Fibroblast of the aortic adventitia (primary cell): Measurements from ENCODE around the gene KCTD21. TPM values are rescaled to one million over a fixed set of nuclear protein-coding genes. Genes with fewer than 3 reads are reported as not detected.

ENCODE experiments used
- DNase-seq: peaks from one replicate; pipeline ENCODE4 v3.0.0-alpha.2; 2010; ENCODE audit warnings: low read depth
- H3K4me3 ChIP-seq: 2 replicates; pipeline ENCODE4 v1.5.1; 2011; ENCODE audit warnings: low read depth, mild to moderate bottlenecking, control low read depth, low read length, moderate library complexity
- total RNA-seq: library from RNA; depleted of rRNA; stranded (reverse); fragments of >200 nt; gene quantifications from 2 replicates; pipeline ENCODE4 v1.2.3, GENCODE V29; 2012; ENCODE audit warnings: low replicate concordance
- TF ChIP-seq, protein P1 (sequence below): IDR thresholded peaks from 2 replicates; pipeline ENCODE4 v1.5.1; 2011; ENCODE audit warnings: mild to moderate bottlenecking, low read length, control low read depth, inconsistent platforms; ENCODE audit not compliant: insufficient read depth

KCTD21 gene
- total RNA-seq, 1 donor: 14.5 TPM

- no peak for DNase-seq
Observed at GRCh38 chr11:78199653-78200015, 11.2 kb upstream of the KCTD21 start.

DNA sequence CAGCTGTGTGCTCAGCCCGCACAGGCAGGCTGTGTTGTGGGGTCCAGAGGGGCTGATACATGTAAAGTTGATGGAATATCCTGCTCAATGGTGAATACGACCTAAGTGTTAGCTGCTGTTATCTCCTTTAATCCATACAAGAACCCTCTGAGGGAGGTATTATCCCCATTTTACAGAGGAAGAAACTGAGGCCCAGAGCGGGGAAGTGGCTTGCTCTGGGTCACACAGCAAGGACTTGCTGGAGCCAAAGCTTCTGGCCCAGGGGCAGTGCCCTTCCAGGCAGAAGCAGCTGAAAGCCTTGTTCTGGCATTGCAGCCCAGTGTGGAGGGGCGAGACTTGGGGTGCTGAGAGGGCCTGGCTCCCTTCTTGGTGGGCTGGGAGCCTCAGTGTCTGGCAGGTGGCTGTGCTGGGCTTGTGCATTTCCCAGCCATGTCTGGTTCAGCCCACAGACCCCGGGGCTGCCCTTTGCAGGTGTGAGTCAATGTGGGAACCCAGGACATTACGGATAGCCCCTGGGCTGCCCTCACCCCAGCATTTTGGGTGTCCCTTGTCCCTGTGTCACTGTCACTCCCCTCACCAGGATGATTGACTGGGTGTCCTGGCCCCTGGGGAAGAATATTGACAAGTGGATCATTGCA, 10.7 kb upstream of the KCTD21 start:
- TF ChIP-seq, protein P1, sequence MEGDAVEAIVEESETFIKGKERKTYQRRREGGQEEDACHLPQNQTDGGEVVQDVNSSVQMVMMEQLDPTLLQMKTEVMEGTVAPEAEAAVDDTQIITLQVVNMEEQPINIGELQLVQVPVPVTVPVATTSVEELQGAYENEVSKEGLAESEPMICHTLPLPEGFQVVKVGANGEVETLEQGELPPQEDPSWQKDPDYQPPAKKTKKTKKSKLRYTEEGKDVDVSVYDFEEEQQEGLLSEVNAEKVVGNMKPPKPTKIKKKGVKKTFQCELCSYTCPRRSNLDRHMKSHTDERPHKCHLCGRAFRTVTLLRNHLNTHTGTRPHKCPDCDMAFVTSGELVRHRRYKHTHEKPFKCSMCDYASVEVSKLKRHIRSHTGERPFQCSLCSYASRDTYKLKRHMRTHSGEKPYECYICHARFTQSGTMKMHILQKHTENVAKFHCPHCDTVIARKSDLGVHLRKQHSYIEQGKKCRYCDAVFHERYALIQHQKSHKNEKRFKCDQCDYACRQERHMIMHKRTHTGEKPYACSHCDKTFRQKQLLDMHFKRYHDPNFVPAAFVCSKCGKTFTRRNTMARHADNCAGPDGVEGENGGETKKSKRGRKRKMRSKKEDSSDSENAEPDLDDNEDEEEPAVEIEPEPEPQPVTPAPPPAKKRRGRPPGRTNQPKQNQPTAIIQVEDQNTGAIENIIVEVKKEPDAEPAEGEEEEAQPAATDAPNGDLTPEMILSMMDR: no peak
- H3K4me3 ChIP-seq: no peak overlapping the region
- DNase-seq: no peak

More at GRCh38 chr11:78199653-78200015, 11.2 kb upstream of the KCTD21 start:
- TF ChIP-seq, protein P1: no peak
- H3K4me3 ChIP-seq: no peak overlapping the region

GRCh38 chr11:78197816-78198215, 9.4 kb upstream of the KCTD21 start:
- H3K4me3 ChIP-seq: no peak overlapping the region
- no peak for DNase-seq

DNA sequence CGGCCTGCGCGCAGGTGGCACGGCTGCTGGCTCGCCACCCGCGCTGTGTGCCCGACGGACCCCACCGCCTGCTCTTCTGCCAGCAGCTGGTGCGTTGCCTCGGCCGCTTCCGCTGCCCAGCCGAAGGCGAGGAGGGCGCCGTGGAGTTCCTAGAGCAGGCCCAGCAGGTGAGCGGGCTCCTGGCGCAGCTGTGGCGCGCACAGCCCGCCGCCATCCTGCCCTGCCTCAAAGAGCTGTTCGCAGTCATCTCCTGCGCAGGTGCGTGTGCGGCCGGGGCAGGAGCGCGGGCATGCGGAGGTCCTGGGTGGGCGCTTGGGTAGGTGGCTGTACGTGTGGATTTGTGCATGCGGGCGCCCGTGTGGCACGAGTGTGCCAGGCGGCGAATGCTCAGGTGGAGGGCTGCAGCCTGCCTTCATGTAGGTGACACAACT, 8.2 kb upstream of the KCTD21 start:
- no peak overlapping the region for H3K4me3 ChIP-seq
- TF ChIP-seq, protein P1: no peak
- DNase-seq: no peak

More at GRCh38 chr11:78197816-78198215, 9.4 kb upstream of the KCTD21 start:
- TF ChIP-seq, protein P1: no peak

GRCh38 chr11:78195917-78196560, 7.6 kb upstream of the KCTD21 start:
- TF ChIP-seq, protein P1: no peak
- no peak overlapping the region for H3K4me3 ChIP-seq

DNA sequence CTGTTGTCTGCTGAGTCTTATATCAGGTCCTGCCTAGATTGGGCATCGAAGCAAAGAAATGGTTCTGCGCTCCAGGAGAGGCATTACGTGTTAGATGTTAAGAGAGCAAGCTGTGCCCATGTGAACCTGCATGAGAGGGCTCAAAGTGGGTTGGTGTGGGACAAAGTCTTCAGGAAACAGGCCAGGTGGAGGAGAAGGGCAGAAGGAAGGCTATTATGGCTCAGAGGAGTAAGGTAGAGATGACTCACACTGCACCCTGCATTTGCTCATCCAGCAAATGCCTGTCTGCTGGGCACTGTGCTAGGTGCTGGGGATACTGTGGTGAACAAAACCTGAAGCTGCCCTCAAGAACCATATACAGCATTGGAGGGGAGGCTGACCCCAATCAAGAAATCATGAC, 6.1 kb upstream of the KCTD21 start:
- H3K4me3 ChIP-seq: no peak overlapping the region
- TF ChIP-seq, protein P1: no peak
- no peak for DNase-seq

More at GRCh38 chr11:78195917-78196560, 7.6 kb upstream of the KCTD21 start:
- no peak for DNase-seq
